H9 (cell line): ENCODE data around the gene MON2. TPM values are rescaled to one million over a fixed set of nuclear protein-coding genes. Genes with fewer than 3 reads are reported as not detected.

Experiments
- DNase-seq: peaks from one replicate; pipeline ENCODE4 v3.0.0-alpha.2; 2017
- H2AFZ ChIP-seq: one replicate; pipeline ENCODE4 v1.6.1; 2013; ENCODE audit warnings: mild to moderate bottlenecking, low read length, control low read depth, moderate library complexity
- H2AK5ac ChIP-seq: 2 replicates; pipeline ENCODE4 v1.6.1; 2013; ENCODE audit warnings: low read length, control low read depth, mixed read lengths; ENCODE audit not compliant: insufficient read length
- H2BK120ac ChIP-seq: one replicate; pipeline ENCODE4 v1.6.1; 2013; ENCODE audit warnings: low read depth, mild to moderate bottlenecking, low read length, control low read depth, inconsistent platforms; ENCODE audit not compliant: poor library complexity, severe bottlenecking
- H2BK12ac ChIP-seq: 2 replicates; pipeline ENCODE4 v1.6.1; 2013; ENCODE audit warnings: low read length, control low read depth, mixed read lengths, low read depth; ENCODE audit not compliant: insufficient read length
- H2BK15ac ChIP-seq: 2 replicates; pipeline ENCODE4 v1.6.1; 2013; ENCODE audit warnings: low read depth, low read length, control low read depth
- H2BK20ac ChIP-seq: one replicate; pipeline ENCODE4 v1.6.1; 2013; ENCODE audit warnings: low read depth, mild to moderate bottlenecking, low read length, control low read depth, inconsistent platforms; ENCODE audit not compliant: poor library complexity, severe bottlenecking
- H2BK5ac ChIP-seq: 2 replicates; pipeline ENCODE4 v1.6.1; 2013; ENCODE audit warnings: low read length, control low read depth, mixed read lengths; ENCODE audit not compliant: insufficient read length
- H3K14ac ChIP-seq: 2 replicates; pipeline ENCODE4 v1.6.1; 2013; ENCODE audit warnings: low read length, control low read depth; ENCODE audit not compliant: insufficient read depth
- H3K18ac ChIP-seq: 2 replicates; pipeline ENCODE4 v1.6.1; 2013; ENCODE audit warnings: low read depth, mild to moderate bottlenecking, mixed read lengths, low read length, control low read depth; ENCODE audit not compliant: insufficient read length
- H3K23ac ChIP-seq: 2 replicates; pipeline ENCODE4 v1.6.1; 2013; ENCODE audit warnings: low read length, control low read depth, mixed read lengths, low read depth; ENCODE audit not compliant: insufficient read length
- H3K23me2 ChIP-seq: 2 replicates; pipeline ENCODE4 v1.6.1; 2013; ENCODE audit warnings: low read depth, mild to moderate bottlenecking, mixed read lengths, low read length, control low read depth; ENCODE audit not compliant: insufficient read length, poor library complexity, severe bottlenecking
- H3K27ac ChIP-seq: 2 replicates; pipeline ENCODE4 v1.5.1; 2013; ENCODE audit warnings: low read length, control low read depth, mixed read lengths, low read depth; ENCODE audit not compliant: insufficient read length
- H3K27me3 ChIP-seq: 2 replicates; pipeline ENCODE4 v1.6.1; 2013; ENCODE audit warnings: low read length, control low read depth, inconsistent platforms; ENCODE audit not compliant: insufficient read depth
- H3K4ac ChIP-seq: 2 replicates; pipeline ENCODE4 v1.6.1; 2013; ENCODE audit warnings: low read depth, mild to moderate bottlenecking, control low read depth, inconsistent platforms, low read length, moderate library complexity
- H3K4me1 ChIP-seq: 2 replicates; pipeline ENCODE4 v1.6.1; 2013; ENCODE audit warnings: low read length, control low read depth, inconsistent platforms; ENCODE audit not compliant: insufficient read depth
- H3K4me2 ChIP-seq: 2 replicates; pipeline ENCODE4 v1.6.1; 2013; ENCODE audit warnings: low read length, control low read depth, mixed read lengths; ENCODE audit not compliant: insufficient read length, insufficient read depth
- H3K56ac ChIP-seq: 2 replicates; pipeline ENCODE4 v1.6.1; 2013; ENCODE audit warnings: low read depth, mild to moderate bottlenecking, mixed read lengths, low read length, control low read depth; ENCODE audit not compliant: insufficient read length
- H3K79me1 ChIP-seq: 2 replicates; pipeline ENCODE4 v1.6.1; 2013; ENCODE audit warnings: low read depth, mild to moderate bottlenecking, moderate library complexity, low read length, control low read depth, inconsistent platforms; ENCODE audit not compliant: insufficient read depth, poor library complexity, severe bottlenecking
- H3K79me2 ChIP-seq: 2 replicates; pipeline ENCODE4 v1.6.1; 2013; ENCODE audit warnings: low read length, control low read depth, inconsistent platforms; ENCODE audit not compliant: insufficient read depth
- H3K9ac ChIP-seq: 2 replicates; pipeline ENCODE4 v1.6.1; 2013; ENCODE audit warnings: low read length, control low read depth, mixed read lengths; ENCODE audit not compliant: insufficient read length; ENCODE audit errors: extremely low read depth
- H3K9me3 ChIP-seq: one replicate; pipeline ENCODE4 v1.6.1; 2013; ENCODE audit warnings: low read depth, low read length, inconsistent platforms; ENCODE audit not compliant: control insufficient read depth
- H3T11ph ChIP-seq: one replicate; pipeline ENCODE4 v1.6.1; 2013; ENCODE audit warnings: mild to moderate bottlenecking, low read length, control low read depth, inconsistent platforms
- H4K20me1 ChIP-seq: one replicate; pipeline ENCODE4 v1.6.1; 2013; ENCODE audit not compliant: control insufficient read depth, insufficient read length, insufficient read depth
- H4K5ac ChIP-seq: 2 replicates; pipeline ENCODE4 v1.6.1; 2013; ENCODE audit warnings: low read depth, mild to moderate bottlenecking, mixed read lengths, low read length, control low read depth; ENCODE audit not compliant: insufficient read length
- H4K8ac ChIP-seq: replicated peaks from 2 replicates; pipeline ENCODE4 v1.6.1; 2013; ENCODE audit warnings: low read length, control low read depth, mixed read lengths, low read depth; ENCODE audit not compliant: insufficient read length
- H4K91ac ChIP-seq: 2 replicates; pipeline ENCODE4 v1.6.1; 2013; ENCODE audit warnings: low read depth, mild to moderate bottlenecking, moderate library complexity, mixed read lengths, low read length, control low read depth; ENCODE audit not compliant: insufficient read length
- H3K27ac Mint-ChIP-seq, 3 experiments: 2 replicates in 2 of 3; 3 replicates in 1 of 3; pipeline ENCODE4 v1.8.0; 2020 to 2021; ENCODE audit warnings: mixed read lengths in 3 of 3, mild to moderate bottlenecking in 1 of 3, moderate library complexity in 1 of 3
- H3K27me3 Mint-ChIP-seq: 2 replicates; pipeline ENCODE4 v1.8.0; 2021; ENCODE audit warnings: low read depth, mild to moderate bottlenecking, moderate library complexity, mixed read lengths
- H3K36me3 Mint-ChIP-seq, 3 experiments: 2 replicates in 2 of 3; 3 replicates in 1 of 3; pipeline ENCODE4 v1.8.0; 2020 to 2021; ENCODE audit warnings: low read depth in 3 of 3, mixed read lengths in 3 of 3; ENCODE audit not compliant: insufficient read depth in 1 of 3
- H3K4me1 Mint-ChIP-seq, 2 experiments: 2 replicates each; pipeline ENCODE4 v1.8.0; 2020; ENCODE audit warnings: mixed read lengths in 2 of 2
- H3K4me3 Mint-ChIP-seq, 2 experiments: 2 replicates in 1 of 2; 3 replicates in 1 of 2; pipeline ENCODE4 v1.8.0; 2020 to 2021; ENCODE audit warnings: mild to moderate bottlenecking in 2 of 2, mixed read lengths in 2 of 2, moderate library complexity in 1 of 2
- H3K9me3 Mint-ChIP-seq, 2 experiments: 2 replicates in 1 of 2; 3 replicates in 1 of 2; pipeline ENCODE4 v1.8.0; 2020; ENCODE audit warnings: mild to moderate bottlenecking in 2 of 2, mixed read lengths in 2 of 2, moderate library complexity in 1 of 2
- CTCF ChIP-seq: fragments of 200-600 bp; sonication (generic); conservative IDR thresholded peaks from 3 replicates; pipeline ENCODE4 v1.8.0; 2021; ENCODE audit warnings: antibody characterized with exemption, mild to moderate bottlenecking
- WGBS: extraction: QIAGEN DNeasy Blood & Tissue Kit; methylation state at CpG from one replicate; pipeline ENCODE4 v1.1.7; 2013; ENCODE audit warnings: missing lambda C conversion rate, low lambda C conversion rate, mixed read lengths; ENCODE audit not compliant: insufficient read length; ENCODE audit errors: extremely low coverage; 5-methylcytosine and 5-hydroxymethylcytosine counted together
- total RNA-seq: library from RNA; stranded (reverse); gene quantifications from 2 replicates; pipeline ENCODE4 v1.2.1, GENCODE V29; 2021

MON2 gene
- total RNA-seq, 1 experiment from 2014 or later = 21.9 TPM

DNA sequence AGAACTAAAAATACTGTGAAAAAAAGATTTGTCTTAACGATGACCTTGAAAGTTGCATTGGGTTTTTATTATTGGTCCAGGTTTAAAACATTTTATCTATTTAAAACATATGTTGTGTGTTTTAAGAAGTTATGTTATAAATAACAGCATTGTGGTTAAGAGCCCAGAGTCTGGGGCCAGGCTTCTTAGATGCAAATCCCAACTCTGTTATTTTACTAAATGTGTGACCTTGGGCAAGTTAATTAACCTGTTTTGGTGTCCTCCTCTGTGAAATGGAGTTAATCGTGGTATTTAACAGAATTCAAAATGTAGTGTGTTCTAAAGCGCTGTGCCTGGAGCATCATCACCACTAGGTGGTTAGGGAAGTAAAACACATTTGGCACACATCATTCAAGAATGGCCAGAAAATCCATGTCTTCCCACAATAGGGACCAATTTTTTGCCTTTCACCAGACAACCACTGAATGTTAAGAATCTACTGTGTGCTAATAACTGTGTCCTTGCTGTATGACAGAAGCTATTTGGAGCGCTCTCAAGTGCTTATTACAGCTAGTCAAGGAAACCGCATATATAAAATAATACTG is 133.3 kb downstream of the MON2 start:
- no peak for DNase-seq
- no peak overlapping the region for H3K14ac ChIP-seq
- no peak overlapping the region for H2BK12ac ChIP-seq
- Mint-ChIP-seq H3K27ac (no peak overlapping the region), H3K4me3 (no peak overlapping the region), H3K27me3 (no peaks in the 10 kb centered on the region), H3K9me3 (no peaks in the 10 kb centered on the region), H3K36me3 (peaks cover 0 to 7% (median 0%) of the 10 kb centered on the region in 3 experiments; a peak in 2 of 7 replicates), H3K4me1 (peaks cover 29 to 31% of the 10 kb centered on the region in 2 experiments)
- no peak overlapping the region for H2BK20ac ChIP-seq
- no peak overlapping the region for H2BK15ac ChIP-seq
- no peak overlapping the region for H3T11ph ChIP-seq
- no peak overlapping the region for H2AK5ac ChIP-seq
- H3K27me3 ChIP-seq = no peaks in the 10 kb centered on the region
- peak; percentile 60 for TF ChIP-seq CTCF
- H3K23ac ChIP-seq = no peak overlapping the region
- no peak overlapping the region for H2BK5ac ChIP-seq
- H2AFZ ChIP-seq = no peak overlapping the region
- peaks cover 9% of the 10 kb centered on the region; the same call in 1 of the 2 replicates for H3K79me2 ChIP-seq
- no peaks in the 10 kb centered on the region for H3K9me3 ChIP-seq
- no peak overlapping the region for H4K5ac ChIP-seq
- H3K9ac ChIP-seq = no peak overlapping the region
- no peak overlapping the region for H2BK120ac ChIP-seq
- no peak overlapping the region for H4K8ac ChIP-seq
- no peak overlapping the region for H3K27ac ChIP-seq
- H3K18ac ChIP-seq = no peak overlapping the region
- H3K23me2 ChIP-seq = peaks cover 14% of the 10 kb centered on the region
- no peaks in the 10 kb centered on the region for H4K20me1 ChIP-seq
- WGBS = no CpG with 5 or more reads among the region's 5 CpGs
- no peak overlapping the region for H3K56ac ChIP-seq
- H4K91ac ChIP-seq = no peak overlapping the region
- H3K4ac ChIP-seq = no peak overlapping the region
- no peaks in the 10 kb centered on the region for H3K4me1 ChIP-seq
- no peaks in the 10 kb centered on the region for H3K79me1 ChIP-seq
- no peak overlapping the region for H3K4me2 ChIP-seq
